Neural cell (in vitro differentiated cells): ENCODE measurements around the gene ST6GALNAC4. TPM values are rescaled to one million over a fixed set of nuclear protein-coding genes. Genes with fewer than 3 reads are reported as not detected.

ENCODE experiments used
- H2AFZ ChIP-seq: fragments of 200-600, 300-800 bp; sonication (generic), shearing (Covaris generic); 2 replicates; pipeline ENCODE4 v1.6.0; 2014; ENCODE audit warnings: low read depth, mild to moderate bottlenecking, antibody characterized with exemption, low read length, moderate library complexity
- H3F3A ChIP-seq: fragments of 200-600 bp; shearing (Covaris generic); 2 replicates; pipeline ENCODE4 v1.6.1; 2016; ENCODE audit warnings: mild to moderate bottlenecking, moderate library complexity, mixed read lengths, antibody characterized with exemption, low read length; ENCODE audit not compliant: insufficient read depth, poor library complexity, severe bottlenecking
- H3K27ac ChIP-seq: fragments of 200-600, 300-800 bp; sonication (generic), shearing (Covaris generic); 2 replicates; pipeline ENCODE4 v1.5.1; 2014; ENCODE audit warnings: mild to moderate bottlenecking, low read length, moderate library complexity
- H3K27me3 ChIP-seq: fragments of 300-800, 200-600 bp; sonication (generic), shearing (Covaris generic); 2 replicates; pipeline ENCODE4 v1.6.0; 2014; ENCODE audit warnings: mild to moderate bottlenecking, low read depth, low read length, moderate library complexity; ENCODE audit not compliant: insufficient read depth
- H3K36me3 ChIP-seq: fragments of 300-800, 200-600 bp; sonication (generic), shearing (Covaris generic); 2 replicates; pipeline ENCODE4 v1.5.1; 2014; ENCODE audit warnings: mild to moderate bottlenecking, antibody characterized with exemption, low read length, moderate library complexity; ENCODE audit not compliant: insufficient read depth
- H3K4me2 ChIP-seq: fragments of 300-800, 200-600 bp; sonication (generic), shearing (Covaris generic); 2 replicates; pipeline ENCODE4 v1.6.0; 2014; ENCODE audit warnings: mild to moderate bottlenecking, low read length
- H3K4me3 ChIP-seq: fragments of 300-800, 200-600 bp; sonication (generic), shearing (Covaris generic); 2 replicates; pipeline ENCODE4 v1.5.1; 2014; ENCODE audit warnings: mild to moderate bottlenecking, low read length, moderate library complexity
- H3K79me2 ChIP-seq: fragments of 200-600 bp; shearing (Covaris generic); replicated peaks from 2 replicates; pipeline ENCODE4 v1.6.0; 2014; ENCODE audit warnings: mild to moderate bottlenecking, low read length, moderate library complexity; ENCODE audit not compliant: insufficient read depth
- H3K9ac ChIP-seq: fragments of 300-800, 200-600 bp; sonication (generic), shearing (Covaris generic); 2 replicates; pipeline ENCODE4 v1.6.1; 2016; ENCODE audit warnings: mild to moderate bottlenecking, low read length, mixed read lengths
- H3K9me2 ChIP-seq: fragments of 200-600 bp; shearing (Covaris generic); 2 replicates; pipeline ENCODE4 v1.6.1; 2016; ENCODE audit warnings: mild to moderate bottlenecking, low read length, mixed read lengths; ENCODE audit not compliant: insufficient read depth
- H3K9me3 ChIP-seq: fragments of 200-600, 300-800 bp; sonication (generic), shearing (Covaris generic); 2 replicates; pipeline ENCODE4 v1.6.1; 2016; ENCODE audit warnings: mild to moderate bottlenecking, mixed run types, low read length, moderate library complexity, mixed read lengths
- H4K20me1 ChIP-seq: fragments of 200-600 bp; shearing (Covaris generic); 2 replicates; pipeline ENCODE4 v1.6.1; 2016; ENCODE audit warnings: mild to moderate bottlenecking, mixed run types; ENCODE audit not compliant: insufficient read depth
- CTCF ChIP-seq: fragments of 450-650 bp; IDR thresholded peaks from 2 replicates; pipeline ENCODE4 v1.5.1; 2014; ENCODE audit warnings: antibody characterized with exemption, mild to moderate bottlenecking, moderate library complexity; ENCODE audit not compliant: poor library complexity, severe bottlenecking
- EP300 ChIP-seq: fragments of 450-650 bp; conservative IDR thresholded peaks from 2 replicates; pipeline ENCODE4 v1.6.1; 2014; ENCODE audit warnings: antibody characterized with exemption, mild to moderate bottlenecking, moderate library complexity; ENCODE audit not compliant: poor library complexity, severe bottlenecking
- EZH2 ChIP-seq: fragments of 200-600, 300-800 bp; shearing (Covaris generic), sonication (generic); IDR thresholded peaks from 2 replicates; pipeline ENCODE4 v1.6.1; 2014; ENCODE audit warnings: antibody characterized with exemption, low read length, borderline replicate concordance, mild to moderate bottlenecking; ENCODE audit not compliant: insufficient read depth, poor library complexity, severe bottlenecking
- MXI1 ChIP-seq: fragments of 450-650 bp; conservative IDR thresholded peaks from 2 replicates; pipeline ENCODE4 v1.6.1; 2014; ENCODE audit warnings: antibody characterized with exemption, mild to moderate bottlenecking; ENCODE audit not compliant: poor library complexity, severe bottlenecking
- POLR2AphosphoS5 ChIP-seq: IDR thresholded peaks from 2 replicates; pipeline ENCODE4 v1.6.1; 2012
- RAD21 ChIP-seq: fragments of 450-650 bp; conservative IDR thresholded peaks from 2 replicates; pipeline ENCODE4 v1.6.1; 2014; ENCODE audit warnings: antibody characterized with exemption, mild to moderate bottlenecking, moderate library complexity
- REST ChIP-seq: IDR thresholded peaks from 2 replicates; pipeline ENCODE4 v1.6.1; 2012; ENCODE audit warnings: borderline replicate concordance
- TAF1 ChIP-seq: IDR thresholded peaks from 2 replicates; pipeline ENCODE4 v1.6.1; 2012; ENCODE audit warnings: low read depth
- polyA plus RNA-seq: library from polyadenylated mRNA; depleted of rRNA; stranded (reverse); fragments of >200 nt; gene quantifications from 2 replicates; pipeline ENCODE4 v1.2.3, GENCODE V29; 2014

The ST6GALNAC4 gene
- polyA plus RNA-seq, 1 donor from 2014 or later = 5.9 TPM

GRCh38 chr9:127899128-127899943 lies 17.5 kb downstream of the ST6GALNAC4 start, which contains the start of gene ST6GALNAC6:
ST6GALNAC6 (minus strand) TSS chr9:127899603; CDS start chr9:127897981, 1,622 bp downstream.
- Histone ChIP-seq H2AFZ (peak within 1 kb of the TSS; percentile 88), H3K9me3 (no peaks in the 10 kb centered on the region), H3K9me2 (no peaks in the 10 kb centered on the region), H3F3A (peaks cover 5% of the 10 kb centered on the region), H3K36me3 (peaks cover 13% of the 10 kb centered on the region), H3K79me2 (no peaks in the 10 kb centered on the region), H3K4me2 (peak within 1 kb of the TSS; percentile 30), H3K9ac (peak within 1 kb of the TSS; percentile 84), H3K27me3 (no peaks in the 10 kb centered on the region), H3K27ac (peak within 1 kb of the TSS; percentile 12), H3K4me3 (peak within 1 kb of the TSS; percentile 96), H4K20me1 (no peaks in the 10 kb centered on the region)
- TF ChIP-seq MXI1 (peak; percentile 22), POLR2AphosphoS5 (peak; percentile 38), TAF1 (no peak)

- H3K36me3 ChIP-seq = peaks cover 16% of the 10 kb centered on the region
- no peaks in the 10 kb centered on the region for H3K9me3 ChIP-seq
- H3K27ac ChIP-seq = peak overlapping the region; percentile 12
- peak overlapping the region; percentile 84 for H3K9ac ChIP-seq
- H3K79me2 ChIP-seq = no peaks in the 10 kb centered on the region
- H2AFZ ChIP-seq = peak overlapping the region; percentile 88
- H3K4me2 ChIP-seq = peak overlapping the region; percentile 30
- no peaks in the 10 kb centered on the region for H3K27me3 ChIP-seq
- H4K20me1 ChIP-seq = no peaks in the 10 kb centered on the region
- H3F3A ChIP-seq = peaks cover 5% of the 10 kb centered on the region
- no peaks in the 10 kb centered on the region for H3K9me2 ChIP-seq
- TF ChIP-seq POLR2AphosphoS5 (no peak), TAF1 (no peak), EP300 (no peak), RAD21 (no peak), MXI1 (peak; percentile 13), EZH2 (no peak), CTCF (no peak), REST (no peak)
- H3K4me3 ChIP-seq = peak overlapping the region; percentile 96
These were observed 18.3 kb downstream of the ST6GALNAC4 start for GRCh38 chr9:127898433-127899127.
